ENCODE results near the gene MAU2.
"Not testable (repeated sequence)": the region's sequence is repeated elsewhere in the genome, so short reads cannot be mapped to it uniquely, and the experiment has no call there.

MAU2 gene

DNA sequence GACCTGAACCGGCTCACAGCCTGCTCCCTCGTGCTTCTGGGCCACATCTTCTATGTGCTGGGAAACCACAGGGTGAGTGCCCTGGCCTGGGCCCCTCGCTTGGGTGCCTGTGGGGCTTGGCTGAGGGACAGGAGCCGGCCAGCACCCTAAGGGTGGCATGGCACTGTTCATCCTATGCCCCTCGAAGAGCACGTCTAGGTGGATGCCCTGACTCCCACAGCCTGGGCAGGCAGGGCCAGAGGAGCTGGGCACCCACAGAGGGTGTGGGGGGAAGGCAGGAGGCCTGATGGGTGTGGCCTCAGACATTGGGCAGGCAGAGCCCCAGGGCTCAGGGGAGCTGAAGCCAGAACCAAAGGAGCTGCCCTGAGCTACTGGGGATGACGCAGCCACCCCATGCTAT is 28.7 kb downstream of the MAU2 start:
- DNase-seq: no peak

GRCh38 chr19:19350756-19351155 is 30.1 kb downstream of the MAU2 start:
- DNase-seq: not testable (repeated sequence)

GRCh38 chr19:19352823-19353222 is 32.2 kb downstream of the MAU2 start:
- DNase-seq: no peak

- no peak for DNase-seq
These were observed 33.4 kb downstream of the MAU2 start for GRCh38 chr19:19354007-19354406.

DNA sequence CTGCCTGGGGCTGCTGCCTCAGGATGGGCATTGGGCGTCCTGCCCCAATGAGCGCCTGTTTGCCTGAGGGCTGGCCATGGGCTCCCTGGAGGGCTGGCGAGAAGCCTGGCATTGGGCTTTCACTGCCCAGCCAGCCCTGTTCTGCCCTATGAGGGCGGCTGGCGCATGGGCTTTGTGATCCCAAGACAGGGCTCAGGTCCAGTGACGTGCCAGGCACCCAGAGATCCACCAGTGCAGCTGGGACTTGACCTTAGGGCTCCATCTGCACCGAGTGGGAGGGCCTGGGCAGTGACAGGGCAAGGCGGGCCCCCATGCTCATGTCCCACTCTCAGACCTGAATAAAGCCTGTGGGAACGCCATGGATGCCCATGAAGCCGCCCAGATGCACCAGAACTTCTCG is 34.3 kb downstream of the MAU2 start:
- no peak for DNase-seq

- no peak for DNase-seq
These were observed 35.0 kb downstream of the MAU2 start for GRCh38 chr19:19355606-19356139.

GRCh38 chr19:19356500-19356899 is 35.9 kb downstream of the MAU2 start:
- DNase-seq: no peak

DNA sequence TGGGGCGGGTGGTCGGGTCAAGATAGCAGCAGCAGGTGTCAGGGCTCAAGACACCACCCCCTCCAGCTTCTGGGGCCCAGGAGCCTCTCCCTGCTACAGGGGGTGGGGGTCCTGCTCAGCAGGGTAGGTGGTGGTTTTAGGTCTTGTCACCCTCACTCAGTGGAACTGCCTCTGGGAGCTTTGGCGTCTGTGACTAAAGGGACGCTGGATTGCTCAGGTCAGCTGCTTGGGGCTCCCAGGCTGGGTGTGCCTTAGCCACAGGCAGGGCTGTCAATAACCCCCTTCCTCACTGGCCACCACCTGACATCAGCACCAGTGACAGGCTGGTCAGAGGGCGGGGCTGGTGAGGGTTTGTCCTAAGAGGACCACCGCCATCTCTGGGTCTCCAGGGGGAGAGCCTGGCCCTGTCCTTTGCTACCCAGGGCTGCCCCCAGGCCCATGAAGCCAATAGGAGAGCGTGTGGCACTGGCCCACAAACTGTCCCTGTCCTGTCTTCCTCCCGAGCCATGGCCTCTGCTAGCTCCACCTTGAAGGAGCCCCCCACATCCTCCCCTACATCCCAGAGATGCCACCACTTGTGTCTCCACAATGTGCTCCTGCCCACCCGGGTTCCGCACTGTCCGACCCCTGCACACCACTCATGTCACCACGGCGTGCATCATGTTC is 36.4 kb downstream of the MAU2 start:
- DNase-seq: no peak

- DNase-seq: peak; percentile 69
These were observed 40.5 kb downstream of the MAU2 start for GRCh38 chr19:19361075-19361594.

DNA sequence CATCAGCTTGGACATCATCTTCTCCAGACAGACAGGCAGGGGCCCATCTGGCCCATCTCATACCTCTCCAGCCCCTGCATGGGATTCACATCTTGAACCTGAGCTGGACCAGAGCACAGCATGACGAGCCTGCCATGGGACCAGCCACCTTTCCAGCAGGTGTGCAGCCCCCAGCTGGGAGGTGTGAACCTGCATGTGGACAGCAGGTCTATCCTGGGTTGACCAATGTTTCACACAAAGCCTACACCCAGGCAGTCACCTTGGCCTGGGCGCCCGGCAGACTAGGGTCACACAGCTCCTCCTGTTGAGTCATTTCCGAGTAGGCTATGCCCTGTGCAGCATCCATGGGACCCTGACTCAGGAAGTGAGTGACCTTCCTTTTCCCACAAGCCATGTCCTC is 41.4 kb downstream of the MAU2 start:
- no peak for DNase-seq

DNA sequence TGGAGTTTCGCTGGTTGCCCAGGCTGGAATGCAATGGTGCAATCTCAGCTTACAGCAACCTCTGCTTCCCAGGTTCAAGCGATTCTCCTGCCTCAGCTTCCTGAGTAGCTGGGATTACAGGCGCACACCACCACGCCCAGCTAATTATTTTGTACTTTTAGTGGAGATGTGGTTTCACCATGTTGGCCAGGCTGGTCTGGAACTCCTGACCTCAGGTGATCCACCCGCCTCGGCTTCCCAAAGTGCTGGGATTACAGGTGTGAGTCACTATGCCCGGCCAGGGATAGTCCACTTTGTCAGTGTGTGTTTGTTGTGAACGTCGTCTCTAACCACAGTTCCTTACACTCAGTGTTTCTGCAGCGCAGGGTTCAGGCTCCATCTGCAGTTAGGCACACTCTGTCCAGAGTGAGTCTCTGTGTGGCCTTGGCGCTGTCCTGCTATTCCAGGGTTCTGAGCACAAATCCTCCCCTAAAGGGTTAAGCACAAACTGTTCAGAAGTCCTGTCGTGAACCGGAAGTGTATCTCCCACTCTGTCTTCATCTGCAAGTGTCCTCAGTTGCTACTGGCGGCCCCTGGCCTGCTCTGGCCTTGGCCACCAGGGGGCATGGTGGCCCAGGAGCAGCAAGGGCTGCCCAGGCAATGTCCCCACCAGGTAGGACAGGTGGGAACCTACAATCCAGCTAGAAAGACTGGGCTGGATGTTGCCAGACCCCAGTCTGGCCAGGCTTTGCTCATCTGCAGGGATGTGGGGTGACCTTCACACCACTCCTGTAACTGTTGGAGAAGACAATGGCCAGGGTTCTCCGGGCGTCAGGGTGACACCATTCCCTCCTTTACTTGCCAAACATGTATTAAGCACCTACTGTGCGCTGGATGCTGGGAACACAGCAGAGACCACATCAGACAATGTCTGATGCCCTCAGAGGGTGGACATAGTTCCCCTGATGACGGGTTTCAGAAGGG is 46.1 kb downstream of the MAU2 start:
- peak; percentile 77 for DNase-seq

- DNase-seq: no peak
These were observed 47.5 kb downstream of the MAU2 start for GRCh38 chr19:19368087-19368486.

GRCh38 chr19:19371059-19371458 is 50.4 kb downstream of the MAU2 start:
- DNase-seq: no peak

GRCh38 chr19:19372656-19373416 is 52.2 kb downstream of the MAU2 start:
- no peak for DNase-seq

DNA sequence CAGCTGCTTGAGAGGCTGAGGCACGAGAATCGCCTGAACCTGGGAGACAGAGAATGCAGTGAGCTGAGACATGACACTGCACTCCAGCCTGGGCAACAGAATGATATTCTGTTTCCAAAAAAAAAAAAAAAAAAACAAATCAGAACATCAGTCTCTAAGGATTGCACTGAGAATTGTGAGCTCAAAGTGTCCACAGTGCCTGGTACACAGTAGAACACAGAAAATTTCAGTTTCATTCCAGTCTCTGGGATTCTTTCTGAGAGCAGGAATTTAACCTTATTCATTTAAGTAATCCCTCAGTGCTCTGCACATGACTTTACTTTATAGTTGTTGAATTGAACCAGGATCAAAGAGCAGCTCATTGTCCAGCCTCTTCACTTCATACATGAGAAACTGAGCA is 58.9 kb downstream of the MAU2 start:
- no peak for DNase-seq

DNA sequence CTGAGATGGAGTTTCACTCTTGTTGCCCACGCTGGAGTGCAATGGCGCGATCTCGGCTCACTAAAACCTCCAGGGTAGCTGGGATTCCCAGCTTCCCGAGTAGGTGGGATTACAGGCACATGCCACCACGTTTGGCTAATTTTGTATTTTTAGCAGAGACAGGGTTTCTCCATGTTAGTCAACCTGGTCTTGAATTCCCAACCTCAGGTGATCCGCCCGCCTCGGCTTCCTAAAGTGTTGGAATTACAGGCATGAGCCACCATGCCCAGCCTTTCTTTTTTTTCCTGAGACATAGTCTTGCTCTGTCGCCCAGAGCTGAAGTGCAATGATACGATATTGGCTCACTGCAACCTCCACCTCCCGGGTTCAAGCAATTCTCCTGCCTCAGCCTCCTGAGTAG is 59.7 kb downstream of the MAU2 start:
- not testable (repeated sequence) for DNase-seq

DNA sequence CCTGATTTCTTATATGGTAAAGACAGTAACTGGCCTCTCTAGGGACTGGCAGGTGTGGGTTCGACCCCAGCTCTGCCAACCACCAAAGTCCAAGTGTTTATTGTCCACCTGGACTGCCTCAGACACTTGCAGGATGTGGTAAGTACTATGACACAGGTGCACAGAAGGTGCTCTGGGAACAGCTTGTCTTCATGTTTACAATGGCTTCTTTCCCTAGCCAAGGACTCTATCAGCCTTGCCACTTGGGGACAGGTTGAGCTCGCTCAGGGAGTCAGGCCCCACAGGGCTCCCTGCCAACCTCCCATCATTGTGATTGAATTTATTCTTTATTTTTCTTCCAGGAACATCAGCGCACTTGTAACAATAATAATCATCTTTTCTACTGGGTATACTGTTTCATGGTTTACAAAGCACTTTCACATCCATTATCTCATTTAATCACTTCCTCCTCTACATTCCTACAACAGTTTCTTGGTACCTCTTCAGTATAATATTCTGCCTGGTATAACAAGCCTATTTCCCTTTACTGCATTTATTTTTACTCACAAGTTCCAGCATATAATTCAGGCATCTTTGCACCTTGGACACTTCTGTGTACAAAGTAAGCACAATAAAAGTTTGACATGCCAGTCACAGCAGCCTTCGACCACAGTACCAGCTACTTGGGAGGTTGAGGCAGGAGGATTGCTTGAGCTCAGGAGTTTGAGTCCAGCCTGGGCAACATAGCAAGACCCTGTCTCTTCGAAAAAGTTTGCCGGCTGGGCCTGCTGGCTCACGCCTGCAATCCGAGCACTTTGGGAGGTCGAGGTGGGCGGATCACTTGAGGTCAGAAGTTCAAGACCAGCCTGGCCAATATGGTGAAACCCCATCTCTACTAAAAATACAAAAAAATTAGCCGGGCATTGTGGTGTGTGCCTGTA is 60.6 kb downstream of the MAU2 start:
- DNase-seq: no peak

GRCh38 chr19:19382118-19382517 is 61.5 kb downstream of the MAU2 start:
- no peak for DNase-seq

DNA sequence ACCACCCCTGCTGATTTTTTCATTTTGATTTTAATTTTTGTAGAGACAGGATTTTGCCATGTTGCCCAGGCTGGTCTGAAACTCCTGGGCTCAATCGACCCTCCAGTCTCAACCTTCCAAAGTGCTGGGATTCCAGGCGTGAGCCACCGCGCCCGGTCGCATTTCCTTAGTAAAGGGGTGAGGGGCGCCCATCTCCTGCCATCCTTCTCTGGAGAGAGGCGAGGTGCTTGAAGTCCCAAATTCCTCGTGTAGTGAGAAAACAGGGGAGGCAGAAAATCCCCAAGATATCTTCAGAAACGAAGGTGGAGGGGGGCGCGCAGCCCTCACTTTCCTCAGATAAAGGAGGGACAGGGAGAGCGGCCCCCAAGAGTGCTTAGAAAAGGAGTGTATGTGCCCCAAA is 63.9 kb downstream of the MAU2 start:
- DNase-seq: no peak

DNA sequence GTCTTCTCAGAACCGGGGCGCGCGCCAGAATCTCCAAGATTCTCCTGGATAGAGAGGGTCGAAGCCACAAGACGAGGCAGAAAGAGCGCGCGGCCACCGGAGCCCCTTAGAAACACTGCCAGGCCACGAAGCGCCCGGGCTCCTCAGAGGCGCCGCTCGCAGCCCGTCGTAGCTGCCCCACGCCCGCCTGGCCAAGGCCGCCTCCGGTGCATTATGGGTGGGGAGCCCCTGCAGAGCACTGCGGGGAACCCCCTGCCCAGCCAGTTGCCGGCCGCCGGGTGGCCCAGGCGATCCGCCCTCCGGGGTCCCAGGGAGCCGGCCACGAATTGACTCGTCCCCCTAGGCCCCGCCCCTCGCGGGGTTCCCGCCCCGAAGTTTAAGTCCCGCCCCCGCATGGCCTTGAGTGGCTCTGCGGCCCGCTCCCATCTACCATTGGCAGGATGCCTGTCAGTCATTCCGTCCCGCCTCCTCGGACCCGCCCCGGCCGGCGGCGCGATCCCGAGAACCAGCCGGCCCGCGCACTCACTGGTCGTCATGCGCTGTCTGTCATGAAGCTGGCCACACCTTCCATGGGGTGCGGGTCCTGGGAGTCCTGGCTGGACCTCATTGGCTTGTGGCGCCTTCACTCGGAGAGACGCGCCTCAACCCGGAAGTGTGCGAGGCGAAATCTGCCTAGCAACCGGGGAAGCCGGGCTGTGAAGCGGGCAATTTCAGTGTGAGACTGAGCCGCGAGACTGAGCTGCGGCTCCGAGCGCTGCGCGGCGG is 64.7 kb downstream of the MAU2 start:
- DNase-seq: peak; percentile 99
